ENCODE measurements around the gene PIH1D2. TPM values are rescaled to one million over a fixed set of nuclear protein-coding genes. Genes with fewer than 3 reads are reported as not detected.

Gene PIH1D2
- total and polyA plus RNA-seq, 10 of the 15 experiments (the other 5 are each of a cell fraction or from before 2014, with no cell fraction given), result 0.51 to 3.0 (median 1.5) TPM

DNA sequence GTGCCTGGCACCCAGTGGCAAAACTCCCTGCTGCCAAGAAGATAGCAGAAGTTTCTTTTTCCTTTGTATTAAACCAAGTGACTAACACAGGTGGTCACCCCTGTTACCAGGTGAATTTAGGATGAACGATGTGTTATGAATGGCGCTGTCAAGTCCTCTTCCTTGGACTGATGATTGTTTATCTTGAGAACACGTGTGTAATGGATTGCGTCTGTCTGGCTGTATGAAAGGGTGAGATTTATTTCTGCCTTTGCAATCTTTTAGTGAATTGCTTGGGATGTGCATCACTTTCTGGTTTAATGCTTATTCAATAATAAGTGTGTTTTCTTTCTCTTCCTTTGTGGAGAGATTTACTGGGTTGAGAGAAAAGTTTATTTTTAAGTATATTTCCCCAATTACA is 49.3 kb upstream of the PIH1D2 start (continued):
- TF ChIP-seq DPF2 (IDR thresholded peaks at IDR 0.05) (no peak), BACH1 (IDR thresholded peaks at IDR 0.05; ENCODE audit: borderline replicate concordance) (no peak), EP300 (IDR thresholded peaks at IDR 0.05; ENCODE audit: borderline replicate concordance in 1 of 2, control insufficient read depth in 1 of 2, low read depth in 2 of 2, low read length in 2 of 2) (no peak), IKZF1 (conservative IDR thresholded peaks at IDR 0.05) (no peak), PAX5 (IDR thresholded peaks at IDR 0.05; ENCODE audit: borderline replicate concordance, low read depth, low read length) (no peak), GATAD2B (conservative IDR thresholded peaks at IDR 0.05; ENCODE audit: low read depth) (no peak)

DNA sequence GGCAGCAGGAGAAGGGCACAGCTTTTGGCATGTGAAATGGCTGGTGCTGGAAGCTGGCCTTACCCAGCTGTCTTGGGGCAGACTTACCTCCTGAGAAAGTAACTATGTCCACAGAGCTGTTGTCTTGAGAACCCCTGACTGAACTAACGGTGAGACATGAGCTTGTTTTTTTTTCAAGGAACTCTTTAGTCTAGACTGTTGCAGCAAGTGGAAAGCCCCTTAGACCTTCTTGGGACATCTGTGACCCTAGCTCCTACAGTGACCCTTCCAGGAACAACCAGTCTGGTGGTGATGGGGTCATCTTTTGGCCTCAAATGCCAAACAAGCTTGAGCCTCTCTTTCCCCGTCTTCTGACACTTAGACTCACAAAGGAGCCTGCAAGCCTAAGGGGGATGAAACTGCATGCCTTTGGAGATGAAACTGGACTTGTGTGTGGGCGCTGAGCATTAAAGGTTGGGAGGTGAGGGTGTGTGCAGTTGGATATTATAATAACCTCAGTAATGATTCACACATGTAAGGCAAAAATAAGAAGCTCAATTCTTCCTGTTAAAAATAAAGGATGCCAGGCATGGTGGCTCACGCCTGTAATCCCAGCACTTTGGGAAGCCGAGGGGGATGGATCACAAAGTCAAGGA is 48.3 kb upstream of the PIH1D2 start:
- Histone ChIP-seq H3K4me1 (ENCODE audit: control insufficient read depth, insufficient read depth, low read length) (peaks cover 10% of the 10 kb centered on the region), H3K36me3 (ENCODE audit: control insufficient read depth in 2 of 2, insufficient read depth in 2 of 2, low read length in 1 of 2) (no peaks in the 10 kb centered on the region), H3K9me3 (replicated peaks; ENCODE audit: control insufficient read depth, insufficient read depth, low read length) (no peaks in the 10 kb centered on the region; the same call in 2 of the 3 replicates), H3K79me2 (ENCODE audit: control insufficient read depth, insufficient read depth, low read length) (no peaks in the 10 kb centered on the region), H3K9ac (ENCODE audit: control insufficient read depth, insufficient read depth, low read length) (no peak overlapping the region), H3K4me3 (no peak overlapping the region), H3K4me2 (ENCODE audit: control insufficient read depth, insufficient read depth) (no peak overlapping the region), H3K27ac (ENCODE audit: control insufficient read depth, insufficient read depth) (no peak overlapping the region), H2AFZ (ENCODE audit: control insufficient read depth, low read depth, low read length) (no peak overlapping the region), H3K27me3 (replicated peaks in 1 of 2; ENCODE audit: control insufficient read depth in 2 of 2, insufficient read depth in 2 of 2, low read length in 1 of 2) (no peaks in the 10 kb centered on the region), H4K20me1 (ENCODE audit: control insufficient read depth, insufficient read depth) (no peaks in the 10 kb centered on the region)
- ChIA-PET SMC1A (ENCODE audit: uncharacterized antibody, unreplicated experiment) (interaction anchor here (0.8 to 1.2 kb wide), 5 partner anchors 9 to 192 kb away, joined by 3 to 6 read pairs (median 4); no protein-coding TSS in a partner anchor), RAD21 (ENCODE audit: unreplicated experiment) (interaction anchor here (0.8 kb wide), 1 partner anchor 157 kb away, joined by 4 read pairs; no protein-coding TSS in a partner anchor), POLR2A (interaction anchor here (0.6 kb wide), 1 partner anchor 8 kb away, joined by 3 read pairs; no protein-coding TSS in a partner anchor), CTCF (interaction anchor here (2.0 kb wide), 1 partner anchor 9 kb away, joined by 23 read pairs; no protein-coding TSS in a partner anchor)
- intact Hi-C loops (cut with micrococcal nuclease; ENCODE audit: unreplicated experiment) (no loop called here), in situ Hi-C loops (cut with MboI) (no loop called here)
- BruUV-seq (replicated peaks), result no TSS peak
- WGBS (ENCODE audit: insufficient coverage, insufficient replicate concordance, low lambda C conversion rate, missing lambda C conversion rate), result 88% methylated on average over 5 of the region's 5 CpGs
- DNase-seq (ENCODE audit: low read depth, low spot score) (no peak), FAIRE-seq (no peak), ATAC-seq (no peak)
- TF ChIP-seq FOXK2 (IDR thresholded peaks at IDR 0.05) (no peak), BACH1 (IDR thresholded peaks at IDR 0.05; ENCODE audit: borderline replicate concordance) (no peak), FOXM1 (IDR thresholded peaks at IDR 0.05; ENCODE audit: low read depth, low read length) (no peak), SP1 (IDR thresholded peaks at IDR 0.05; ENCODE audit: low read depth, low read length) (no peak)
- TF ChIP-seq, protein P1, sequence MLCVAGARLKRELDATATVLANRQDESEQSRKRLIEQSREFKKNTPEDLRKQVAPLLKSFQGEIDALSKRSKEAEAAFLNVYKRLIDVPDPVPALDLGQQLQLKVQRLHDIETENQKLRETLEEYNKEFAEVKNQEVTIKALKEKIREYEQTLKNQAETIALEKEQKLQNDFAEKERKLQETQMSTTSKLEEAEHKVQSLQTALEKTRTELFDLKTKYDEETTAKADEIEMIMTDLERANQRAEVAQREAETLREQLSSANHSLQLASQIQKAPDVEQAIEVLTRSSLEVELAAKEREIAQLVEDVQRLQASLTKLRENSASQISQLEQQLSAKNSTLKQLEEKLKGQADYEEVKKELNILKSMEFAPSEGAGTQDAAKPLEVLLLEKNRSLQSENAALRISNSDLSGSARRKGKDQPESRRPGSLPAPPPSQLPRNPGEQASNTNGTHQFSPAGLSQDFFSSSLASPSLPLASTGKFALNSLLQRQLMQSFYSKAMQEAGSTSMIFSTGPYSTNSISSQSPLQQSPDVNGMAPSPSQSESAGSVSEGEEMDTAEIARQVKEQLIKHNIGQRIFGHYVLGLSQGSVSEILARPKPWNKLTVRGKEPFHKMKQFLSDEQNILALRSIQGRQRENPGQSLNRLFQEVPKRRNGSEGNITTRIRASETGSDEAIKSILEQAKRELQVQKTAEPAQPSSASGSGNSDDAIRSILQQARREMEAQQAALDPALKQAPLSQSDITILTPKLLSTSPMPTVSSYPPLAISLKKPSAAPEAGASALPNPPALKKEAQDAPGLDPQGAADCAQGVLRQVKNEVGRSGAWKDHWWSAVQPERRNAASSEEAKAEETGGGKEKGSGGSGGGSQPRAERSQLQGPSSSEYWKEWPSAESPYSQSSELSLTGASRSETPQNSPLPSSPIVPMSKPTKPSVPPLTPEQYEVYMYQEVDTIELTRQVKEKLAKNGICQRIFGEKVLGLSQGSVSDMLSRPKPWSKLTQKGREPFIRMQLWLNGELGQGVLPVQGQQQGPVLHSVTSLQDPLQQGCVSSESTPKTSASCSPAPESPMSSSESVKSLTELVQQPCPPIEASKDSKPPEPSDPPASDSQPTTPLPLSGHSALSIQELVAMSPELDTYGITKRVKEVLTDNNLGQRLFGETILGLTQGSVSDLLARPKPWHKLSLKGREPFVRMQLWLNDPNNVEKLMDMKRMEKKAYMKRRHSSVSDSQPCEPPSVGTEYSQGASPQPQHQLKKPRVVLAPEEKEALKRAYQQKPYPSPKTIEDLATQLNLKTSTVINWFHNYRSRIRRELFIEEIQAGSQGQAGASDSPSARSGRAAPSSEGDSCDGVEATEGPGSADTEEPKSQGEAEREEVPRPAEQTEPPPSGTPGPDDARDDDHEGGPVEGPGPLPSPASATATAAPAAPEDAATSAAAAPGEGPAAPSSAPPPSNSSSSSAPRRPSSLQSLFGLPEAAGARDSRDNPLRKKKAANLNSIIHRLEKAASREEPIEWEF (IDR thresholded peaks at IDR 0.05; ENCODE audit: insufficient replicate concordance, low read depth, low read length), result no peak
- TF ChIP-seq, protein P2, sequence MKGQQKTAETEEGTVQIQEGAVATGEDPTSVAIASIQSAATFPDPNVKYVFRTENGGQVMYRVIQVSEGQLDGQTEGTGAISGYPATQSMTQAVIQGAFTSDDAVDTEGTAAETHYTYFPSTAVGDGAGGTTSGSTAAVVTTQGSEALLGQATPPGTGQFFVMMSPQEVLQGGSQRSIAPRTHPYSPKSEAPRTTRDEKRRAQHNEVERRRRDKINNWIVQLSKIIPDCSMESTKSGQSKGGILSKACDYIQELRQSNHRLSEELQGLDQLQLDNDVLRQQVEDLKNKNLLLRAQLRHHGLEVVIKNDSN (IDR thresholded peaks at IDR 0.05; ENCODE audit: borderline replicate concordance, extremely low read length, insufficient read depth, low read depth, low read length), result no peak

All from GM12878 (cell line).